ENCODE measurements around the gene IGF1.

The IGF1 gene

DNA sequence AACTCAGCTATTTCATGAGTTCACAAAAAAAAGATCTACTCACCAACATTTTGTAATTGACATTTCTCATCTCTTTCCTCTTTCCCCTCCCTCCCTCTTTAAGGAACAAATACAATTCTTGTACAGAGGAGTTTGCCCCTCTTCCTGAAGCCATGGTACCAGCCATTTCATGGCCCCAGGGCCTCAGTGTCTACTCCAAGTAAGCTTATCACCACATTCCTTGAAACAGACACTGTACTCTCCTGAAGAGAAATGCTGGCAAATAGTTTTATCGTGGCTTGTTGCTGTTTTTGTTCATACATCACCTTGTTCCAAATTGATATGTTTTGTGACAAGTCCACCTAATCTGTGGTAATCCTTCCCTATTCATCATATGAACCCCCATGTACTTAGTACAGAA lies 29.7 kb upstream of the IGF1 start:
- TF ChIP-seq, protein P1, sequence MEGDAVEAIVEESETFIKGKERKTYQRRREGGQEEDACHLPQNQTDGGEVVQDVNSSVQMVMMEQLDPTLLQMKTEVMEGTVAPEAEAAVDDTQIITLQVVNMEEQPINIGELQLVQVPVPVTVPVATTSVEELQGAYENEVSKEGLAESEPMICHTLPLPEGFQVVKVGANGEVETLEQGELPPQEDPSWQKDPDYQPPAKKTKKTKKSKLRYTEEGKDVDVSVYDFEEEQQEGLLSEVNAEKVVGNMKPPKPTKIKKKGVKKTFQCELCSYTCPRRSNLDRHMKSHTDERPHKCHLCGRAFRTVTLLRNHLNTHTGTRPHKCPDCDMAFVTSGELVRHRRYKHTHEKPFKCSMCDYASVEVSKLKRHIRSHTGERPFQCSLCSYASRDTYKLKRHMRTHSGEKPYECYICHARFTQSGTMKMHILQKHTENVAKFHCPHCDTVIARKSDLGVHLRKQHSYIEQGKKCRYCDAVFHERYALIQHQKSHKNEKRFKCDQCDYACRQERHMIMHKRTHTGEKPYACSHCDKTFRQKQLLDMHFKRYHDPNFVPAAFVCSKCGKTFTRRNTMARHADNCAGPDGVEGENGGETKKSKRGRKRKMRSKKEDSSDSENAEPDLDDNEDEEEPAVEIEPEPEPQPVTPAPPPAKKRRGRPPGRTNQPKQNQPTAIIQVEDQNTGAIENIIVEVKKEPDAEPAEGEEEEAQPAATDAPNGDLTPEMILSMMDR (IDR thresholded peaks at IDR 0.05; ENCODE audit: borderline replicate concordance, control extremely low read depth, extremely low read depth, insufficient read depth, missing control alignments), result no peak
- no peak for DNase-seq (ENCODE audit: low spot score)
- in situ Hi-C loops (cut with MboI; ENCODE audit: low sequenced_read_pairs, unreplicated experiment), result no loop called here

DNA sequence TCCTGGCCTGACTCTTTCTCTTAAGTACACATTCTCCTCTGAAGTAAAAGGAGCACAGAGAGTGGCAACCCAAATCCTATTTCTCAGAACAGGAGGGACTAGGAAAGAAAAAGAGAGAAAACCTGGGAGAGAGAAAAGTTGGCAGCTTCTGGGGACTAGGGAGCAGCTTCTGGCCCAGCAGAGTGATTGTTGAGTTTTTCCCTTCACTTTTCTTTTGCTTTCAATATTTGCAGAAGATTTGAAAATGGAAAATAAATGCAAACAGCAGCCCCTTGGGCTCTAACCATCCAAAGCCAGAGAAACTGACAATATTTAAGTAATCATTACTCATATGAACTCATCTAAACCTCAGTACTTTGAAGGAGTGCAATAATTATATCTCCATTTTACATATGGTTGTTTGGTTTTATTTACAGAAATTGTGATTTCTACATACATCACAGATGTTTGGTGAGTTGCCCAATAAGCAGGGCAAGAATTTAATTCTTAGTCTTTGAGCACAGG lies 28.8 kb upstream of the IGF1 start:
- in situ Hi-C loops (cut with MboI; ENCODE audit: low sequenced_read_pairs, unreplicated experiment), result no loop called here
- DNase-seq (ENCODE audit: low spot score), result no peak
- TF ChIP-seq, protein P1 (IDR thresholded peaks at IDR 0.05; ENCODE audit: borderline replicate concordance, control extremely low read depth, extremely low read depth, insufficient read depth, missing control alignments), result no peak

GRCh38 chr12:102508052-102508451 lies 27.7 kb upstream of the IGF1 start:
- DNase-seq (ENCODE audit: low spot score), result no peak
- TF ChIP-seq, protein P1 (IDR thresholded peaks at IDR 0.05; ENCODE audit: borderline replicate concordance, control extremely low read depth, extremely low read depth, insufficient read depth, missing control alignments), result no peak

DNA sequence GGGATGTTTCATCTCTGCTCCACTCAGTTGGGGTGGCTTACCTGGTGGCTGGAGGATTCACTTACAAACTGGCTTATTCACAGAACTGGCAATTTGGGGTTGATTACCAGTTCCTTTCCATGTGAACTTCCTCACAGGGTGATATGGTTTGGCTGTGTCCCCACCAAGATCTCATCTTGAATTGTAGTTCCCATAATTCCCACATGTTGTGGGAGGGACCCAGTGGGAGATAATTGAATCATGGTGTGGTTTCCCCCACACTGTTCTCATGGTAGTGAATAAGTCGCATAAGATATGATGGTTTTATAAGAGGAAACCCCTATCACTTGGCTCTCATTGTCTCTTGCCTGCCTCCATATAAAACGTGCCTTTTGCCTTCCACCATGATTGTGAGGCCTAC lies 26.9 kb upstream of the IGF1 start:
- TF ChIP-seq, protein P1 (IDR thresholded peaks at IDR 0.05; ENCODE audit: borderline replicate concordance, control extremely low read depth, extremely low read depth, insufficient read depth, missing control alignments), result no peak
- no peak for DNase-seq (ENCODE audit: low spot score)
- in situ Hi-C loops (cut with MboI; ENCODE audit: low sequenced_read_pairs, unreplicated experiment), result no loop called here

More at GRCh38 chr12:102508052-102508451, 27.7 kb upstream of the IGF1 start:
- in situ Hi-C loops (cut with MboI; ENCODE audit: low sequenced_read_pairs, unreplicated experiment), result no loop called here

GRCh38 chr12:102504871-102505270 lies 24.5 kb upstream of the IGF1 start:
- DNase-seq (ENCODE audit: low spot score), result no peak
- in situ Hi-C loops (cut with MboI; ENCODE audit: low sequenced_read_pairs, unreplicated experiment), result no loop called here
- TF ChIP-seq, protein P1 (IDR thresholded peaks at IDR 0.05; ENCODE audit: borderline replicate concordance, control extremely low read depth, extremely low read depth, insufficient read depth, missing control alignments), result no peak

DNA sequence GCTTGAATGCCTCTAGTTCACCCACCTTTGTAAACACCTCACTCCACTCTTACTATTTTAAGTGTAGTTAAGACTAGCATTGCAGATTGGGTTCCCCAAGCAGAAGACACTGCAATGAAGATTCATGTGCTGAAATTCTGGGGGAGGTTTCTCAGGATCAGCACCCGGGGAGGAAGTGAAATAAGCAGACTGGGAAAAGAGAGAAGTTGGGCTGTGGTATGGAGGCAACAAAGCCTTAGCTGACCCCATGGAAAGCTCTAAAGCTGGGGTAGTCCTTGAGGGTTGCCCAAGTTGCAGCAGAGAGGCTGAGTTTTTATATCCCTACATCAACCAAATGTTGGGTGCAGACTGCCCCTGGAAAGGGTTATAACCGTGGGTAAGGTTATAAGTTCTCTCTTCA lies 23.9 kb upstream of the IGF1 start:
- in situ Hi-C loops (cut with MboI; ENCODE audit: low sequenced_read_pairs, unreplicated experiment), result no loop called here
- TF ChIP-seq, protein P1 (IDR thresholded peaks at IDR 0.05; ENCODE audit: borderline replicate concordance, control extremely low read depth, extremely low read depth, insufficient read depth, missing control alignments), result no peak
- DNase-seq (ENCODE audit: low spot score), result no peak

DNA sequence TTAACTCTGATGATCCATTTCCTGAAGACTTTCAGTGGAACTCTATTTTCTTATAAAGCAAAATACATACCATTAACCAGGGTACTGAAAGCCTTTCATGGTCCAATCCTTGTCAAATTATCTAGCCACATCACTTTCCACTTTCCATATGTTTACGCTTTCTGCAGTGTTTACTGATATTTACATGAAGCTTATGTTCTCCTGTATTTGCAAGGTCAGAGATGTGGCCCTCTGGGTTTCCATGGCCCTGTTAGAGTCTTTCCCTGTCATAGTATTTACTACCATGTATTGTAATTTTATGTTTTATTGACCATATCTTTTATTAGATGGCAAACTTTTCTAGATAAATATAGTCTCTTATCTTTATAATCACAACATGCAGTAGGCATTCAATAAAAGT lies 23.5 kb upstream of the IGF1 start:
- DNase-seq (ENCODE audit: low spot score), result no peak
- TF ChIP-seq, protein P1 (IDR thresholded peaks at IDR 0.05; ENCODE audit: borderline replicate concordance, control extremely low read depth, extremely low read depth, insufficient read depth, missing control alignments), result no peak
- in situ Hi-C loops (cut with MboI; ENCODE audit: low sequenced_read_pairs, unreplicated experiment), result no loop called here

Data from GM13976 (cell line).